Activated CD4-positive, alpha-beta T cell treated with anti-CD3 and anti-CD28 coated beads for 36 hours (primary cell): ENCODE measurements around the gene ARSJ. TPM values are rescaled to one million over a fixed set of nuclear protein-coding genes. Genes with fewer than 3 reads are reported as not detected.

ENCODE experiments used
- ATAC-seq: fragments of 200-7000 bp; cut with Tn5 transposase; one replicate; pipeline ENCODE4 v1.10.0; 2021; ENCODE audit warnings: mild to moderate bottlenecking, moderate library complexity
- CTCF ChIA-PET: fragments of 350-600 bp; sonication (Branson Sonifier 250); formaldehyde crosslinking; loops from one replicate; lab custom pipeline; 2021; ENCODE audit warnings: antibody characterized with exemption; lab: Charles Lee
- POLR2A ChIA-PET: fragments of 350-600 bp; sonication (Branson Sonifier 250); formaldehyde crosslinking; loops from one replicate; lab custom pipeline; 2021; ENCODE audit warnings: antibody characterized with exemption, inconsistent platforms; lab: Charles Lee
- DNase-seq: peaks from one replicate; pipeline ENCODE4 v3.0.0-alpha.2; 2020
- H3K27ac Mint-ChIP-seq: one replicate; pipeline ENCODE4 v1.8.0; 2021; ENCODE audit warnings: mixed read lengths
- H3K27me3 Mint-ChIP-seq: one replicate; pipeline ENCODE4 v1.8.0; 2021; ENCODE audit warnings: mixed read lengths
- H3K36me3 Mint-ChIP-seq: one replicate; pipeline ENCODE4 v1.8.0; 2021; ENCODE audit warnings: low read depth, mixed read lengths
- H3K4me1 Mint-ChIP-seq: one replicate; pipeline ENCODE4 v1.8.0; 2021; ENCODE audit warnings: mixed read lengths
- H3K4me3 Mint-ChIP-seq: one replicate; pipeline ENCODE4 v1.8.0; 2021; ENCODE audit warnings: mild to moderate bottlenecking, moderate library complexity, mixed read lengths
- H3K9me3 Mint-ChIP-seq: one replicate; pipeline ENCODE4 v1.8.0; 2021; ENCODE audit warnings: low read depth, mixed read lengths
- intact Hi-C, 2 experiments: fragments of 100-400 bp; cut with DNase I in 1 of 2; cut with micrococcal nuclease in 1 of 2; formaldehyde crosslinking; loops; one replicate each; pipeline versions ENCODE4 v1.14.2 to v1.15.1; 2022 to 2024; cut with DNase I, micrococcal nuclease
- total RNA-seq, 2 experiments: library from RNA; stranded (reverse); gene quantifications; one replicate each; pipeline ENCODE4 v1.2.3, GENCODE V29; 2021

ARSJ gene
- total RNA-seq, 2 experiments from 2014 or later, result 0.05 TPM; not detected in 1

- POLR2A ChIA-PET, result no interaction called here
- H3K9me3 Mint-ChIP-seq, result peaks cover 5% of the 10 kb centered on the region
- peaks cover 3% of the 10 kb centered on the region for H3K36me3 Mint-ChIP-seq
- peaks cover 38% of the 10 kb centered on the region for H3K4me1 Mint-ChIP-seq
- peak overlapping the region; percentile 85 for H3K27ac Mint-ChIP-seq
- intact Hi-C loops, result loop anchor here (1.0 to 5.0 kb wide), 4 partner anchors 47 to 513 kb away; no protein-coding TSS in a partner anchor
- no peaks in the 10 kb centered on the region for H3K27me3 Mint-ChIP-seq
- peak; percentile 81 for DNase-seq
- CTCF ChIA-PET, result no interaction called here
- ATAC-seq, result peak; percentile 94
- H3K4me3 Mint-ChIP-seq, result peak overlapping the region; percentile 26
Observed at GRCh38 chr4:113869743-113870375, 109.6 kb downstream of the ARSJ start.

- intact Hi-C loops, result loop anchor here in 1 of 2 experiments (5.0 kb wide), 1 partner anchor 509 kb away; no protein-coding TSS in a partner anchor
- no peaks in the 10 kb centered on the region for H3K27me3 Mint-ChIP-seq
Observed at GRCh38 chr4:113866611-113867010, 112.8 kb downstream of the ARSJ start.

DNA sequence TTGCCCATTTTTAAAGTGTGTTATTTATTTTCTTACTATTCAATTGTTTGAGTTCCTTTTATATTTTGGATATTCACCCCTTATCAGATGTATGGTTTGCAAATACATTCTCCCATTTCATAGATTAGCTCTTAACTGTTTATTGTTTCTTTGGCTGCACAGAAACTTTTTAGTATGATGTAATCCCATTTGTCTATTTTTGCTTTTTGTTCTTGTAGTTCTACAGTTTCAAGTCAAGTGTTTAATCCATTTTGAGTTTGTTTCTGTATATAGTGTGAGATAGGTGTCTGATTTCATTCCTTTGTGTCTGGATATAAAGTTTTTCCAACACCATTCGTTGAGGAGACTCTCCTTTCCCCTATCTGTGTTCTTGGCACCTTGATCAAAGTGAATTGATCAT lies 120.5 kb downstream of the ARSJ start:
- Mint-ChIP-seq H3K36me3 (no peaks in the 10 kb centered on the region), H3K27me3 (no peaks in the 10 kb centered on the region), H3K9me3 (no peaks in the 10 kb centered on the region), H3K4me3 (no peak overlapping the region), H3K27ac (no peak overlapping the region), H3K4me1 (no peaks in the 10 kb centered on the region)
- ATAC-seq (no peak), DNase-seq (no peak)
- ChIA-PET CTCF (interaction anchor here (0.6 kb wide), 1 partner anchor 25 kb away, joined by 5 read pairs; no protein-coding TSS in a partner anchor), POLR2A (no interaction called here)
- intact Hi-C loops, result no loop called here

More at GRCh38 chr4:113866611-113867010, 112.8 kb downstream of the ARSJ start:
- Mint-ChIP-seq H3K9me3 (peaks cover 5% of the 10 kb centered on the region), H3K27ac (no peak overlapping the region), H3K4me3 (no peak overlapping the region), H3K4me1 (peaks cover 21% of the 10 kb centered on the region), H3K36me3 (peaks cover 3% of the 10 kb centered on the region)
- ATAC-seq (no peak), DNase-seq (no peak)
- ChIA-PET POLR2A (no interaction called here), CTCF (interaction anchor here (0.7 to 1.9 kb wide), 4 partner anchors 8 to 924 kb away, joined by 3 to 4 read pairs (median 3); no protein-coding TSS in a partner anchor)

- POLR2A ChIA-PET, result no interaction called here
- no peaks in the 10 kb centered on the region for H3K27me3 Mint-ChIP-seq
Observed at GRCh38 chr4:113851816-113852215, 127.6 kb downstream of the ARSJ start.

More at GRCh38 chr4:113851816-113852215, 127.6 kb downstream of the ARSJ start:
- CTCF ChIA-PET, result no interaction called here
- no peak overlapping the region for H3K4me3 Mint-ChIP-seq
- no peaks in the 10 kb centered on the region for H3K36me3 Mint-ChIP-seq
- H3K9me3 Mint-ChIP-seq, result peaks cover 4% of the 10 kb centered on the region
- intact Hi-C loops, result no loop called here
- H3K4me1 Mint-ChIP-seq, result no peaks in the 10 kb centered on the region
- DNase-seq (no peak), ATAC-seq (no peak)
- H3K27ac Mint-ChIP-seq, result no peak overlapping the region

Other genes starting within 250 kb of the ARSJ start
- gene CAMK2D, start 217.9 kb downstream of the ARSJ start, total RNA-seq, result 10 to 100 TPM; 70.3 to 71.3 TPM